ENCODE data around the gene SF3A2.

The SF3A2 gene

GRCh38 chr19:2212861-2213711 is 23.5 kb upstream of the SF3A2 start:
- H3K4me3 ChIP-seq (ENCODE audit: low read depth, low read length), result no peak overlapping the region
- DNase-seq (ENCODE audit: low read depth), result no peak
- TF ChIP-seq CTCF (IDR thresholded peaks at IDR 0.05; ENCODE audit: control insufficient read depth, extremely low read depth, insufficient read depth), result no peak

- DNase-seq (ENCODE audit: low read depth), result no peak
- H3K4me3 ChIP-seq (ENCODE audit: low read depth, low read length), result no peak overlapping the region
- TF ChIP-seq CTCF (IDR thresholded peaks at IDR 0.05; ENCODE audit: control insufficient read depth, extremely low read depth, insufficient read depth), result no peak
Measured at GRCh38 chr19:2213799-2214198, 22.8 kb upstream of the SF3A2 start.

- TF ChIP-seq CTCF (IDR thresholded peaks at IDR 0.05; ENCODE audit: control insufficient read depth, extremely low read depth, insufficient read depth), result no peak
- no peak for DNase-seq (ENCODE audit: low read depth)
- no peak overlapping the region for H3K4me3 ChIP-seq (ENCODE audit: low read depth, low read length)
Measured at GRCh38 chr19:2214251-2214650, 22.4 kb upstream of the SF3A2 start.

- no peak overlapping the region for H3K4me3 ChIP-seq (ENCODE audit: low read depth, low read length)
- no peak for DNase-seq (ENCODE audit: low read depth)
- no peak for TF ChIP-seq CTCF (IDR thresholded peaks at IDR 0.05; ENCODE audit: control insufficient read depth, extremely low read depth, insufficient read depth)
Measured at GRCh38 chr19:2215281-2215751, 21.3 kb upstream of the SF3A2 start.

- no peak overlapping the region for H3K4me3 ChIP-seq (ENCODE audit: low read depth, low read length)
- no peak for DNase-seq (ENCODE audit: low read depth)
- no peak for TF ChIP-seq CTCF (IDR thresholded peaks at IDR 0.05; ENCODE audit: control insufficient read depth, extremely low read depth, insufficient read depth)
Measured at GRCh38 chr19:2216361-2217225, 20.0 kb upstream of the SF3A2 start.

GRCh38 chr19:2217591-2217990 is 19.0 kb upstream of the SF3A2 start:
- no peak for TF ChIP-seq CTCF (IDR thresholded peaks at IDR 0.05; ENCODE audit: control insufficient read depth, extremely low read depth, insufficient read depth)
- DNase-seq (ENCODE audit: low read depth), result no peak
- no peak overlapping the region for H3K4me3 ChIP-seq (ENCODE audit: low read depth, low read length)
